WERI-Rb-1 (cell line): ENCODE results near the gene TIMM29.

Experiments
- DNase-seq: peaks from one replicate; pipeline ENCODE4 v3.0.0-alpha.2; 2020
- H3K27ac ChIP-seq: fragments of 250-450 bp; sonication (Bioruptor Pico); 2 replicates; pipeline ENCODE4 v1.5.1; 2020; ENCODE audit warnings: mild to moderate bottlenecking, moderate library complexity
- H3K27me3 ChIP-seq: fragments of 250-450 bp; sonication (Bioruptor Pico); 2 replicates; pipeline ENCODE4 v1.5.1; 2021; ENCODE audit warnings: mild to moderate bottlenecking, low read depth, moderate library complexity; ENCODE audit not compliant: insufficient read depth, severe bottlenecking
- H3K36me3 ChIP-seq: fragments of 250-450 bp; sonication (Bioruptor Pico); 2 replicates; pipeline ENCODE4 v1.5.1; 2020; ENCODE audit warnings: mild to moderate bottlenecking, moderate library complexity
- H3K4me3 ChIP-seq: 2 replicates; pipeline ENCODE4 v1.5.1; 2011; ENCODE audit warnings: low read depth, mild to moderate bottlenecking, control low read depth, low read length
- H3K9me3 ChIP-seq: fragments of 250-450 bp; sonication (Bioruptor Pico); 2 replicates; pipeline ENCODE4 v1.5.1; 2021; ENCODE audit warnings: mild to moderate bottlenecking, moderate library complexity; ENCODE audit not compliant: severe bottlenecking
- TF ChIP-seq, protein P1 (sequence below): IDR thresholded peaks from 2 replicates; pipeline ENCODE4 v1.5.1; 2011; ENCODE audit warnings: low read depth, mild to moderate bottlenecking, control low read depth, inconsistent platforms, low read length

Gene TIMM29

DNA sequence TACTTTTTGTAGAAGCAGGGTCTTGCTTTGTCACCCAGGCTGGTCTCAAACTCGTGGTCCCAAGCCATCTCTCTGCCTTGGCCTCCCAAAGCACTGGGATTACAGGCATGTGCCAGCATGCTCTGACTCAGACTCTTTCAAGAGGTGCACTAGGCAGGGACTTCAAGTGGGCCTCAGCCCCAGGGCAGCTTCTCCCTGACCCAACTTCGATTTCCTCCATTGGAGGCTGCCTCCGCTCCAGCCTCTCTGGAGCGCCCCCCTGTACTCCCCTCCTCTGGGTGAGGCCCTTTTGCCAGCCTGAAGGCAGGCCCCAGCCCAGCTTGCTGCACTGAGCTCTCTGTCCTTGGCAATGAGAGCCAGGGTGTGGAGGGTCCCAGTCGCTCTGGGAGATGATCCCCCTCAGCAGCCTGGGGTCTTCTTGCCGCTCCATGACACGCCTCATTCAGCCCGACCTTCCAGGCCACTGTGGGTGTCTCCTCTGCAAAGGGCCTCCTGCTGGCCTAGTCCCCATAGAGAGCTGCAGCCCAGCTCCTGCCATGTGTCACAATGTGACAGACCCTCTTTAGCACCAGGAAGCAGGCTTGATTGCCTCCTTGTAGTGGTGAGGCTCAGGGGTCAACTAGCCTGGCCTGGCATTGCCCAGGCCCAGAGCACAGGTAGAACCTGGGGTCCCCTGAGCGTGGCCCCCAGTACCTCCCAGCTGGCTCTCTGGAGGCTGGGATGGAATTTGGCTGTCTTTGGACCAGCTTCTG lies 40.8 kb upstream of the TIMM29 start:
- Histone ChIP-seq H3K9me3 (no peaks in the 10 kb centered on the region), H3K27me3 (no peaks in the 10 kb centered on the region), H3K4me3 (peak overlapping the region; percentile 12), H3K27ac (peak overlapping the region; percentile 96), H3K36me3 (peaks cover 17% of the 10 kb centered on the region)
- DNase-seq = peak; percentile 48
- TF ChIP-seq, protein P1, sequence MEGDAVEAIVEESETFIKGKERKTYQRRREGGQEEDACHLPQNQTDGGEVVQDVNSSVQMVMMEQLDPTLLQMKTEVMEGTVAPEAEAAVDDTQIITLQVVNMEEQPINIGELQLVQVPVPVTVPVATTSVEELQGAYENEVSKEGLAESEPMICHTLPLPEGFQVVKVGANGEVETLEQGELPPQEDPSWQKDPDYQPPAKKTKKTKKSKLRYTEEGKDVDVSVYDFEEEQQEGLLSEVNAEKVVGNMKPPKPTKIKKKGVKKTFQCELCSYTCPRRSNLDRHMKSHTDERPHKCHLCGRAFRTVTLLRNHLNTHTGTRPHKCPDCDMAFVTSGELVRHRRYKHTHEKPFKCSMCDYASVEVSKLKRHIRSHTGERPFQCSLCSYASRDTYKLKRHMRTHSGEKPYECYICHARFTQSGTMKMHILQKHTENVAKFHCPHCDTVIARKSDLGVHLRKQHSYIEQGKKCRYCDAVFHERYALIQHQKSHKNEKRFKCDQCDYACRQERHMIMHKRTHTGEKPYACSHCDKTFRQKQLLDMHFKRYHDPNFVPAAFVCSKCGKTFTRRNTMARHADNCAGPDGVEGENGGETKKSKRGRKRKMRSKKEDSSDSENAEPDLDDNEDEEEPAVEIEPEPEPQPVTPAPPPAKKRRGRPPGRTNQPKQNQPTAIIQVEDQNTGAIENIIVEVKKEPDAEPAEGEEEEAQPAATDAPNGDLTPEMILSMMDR = no peak

DNA sequence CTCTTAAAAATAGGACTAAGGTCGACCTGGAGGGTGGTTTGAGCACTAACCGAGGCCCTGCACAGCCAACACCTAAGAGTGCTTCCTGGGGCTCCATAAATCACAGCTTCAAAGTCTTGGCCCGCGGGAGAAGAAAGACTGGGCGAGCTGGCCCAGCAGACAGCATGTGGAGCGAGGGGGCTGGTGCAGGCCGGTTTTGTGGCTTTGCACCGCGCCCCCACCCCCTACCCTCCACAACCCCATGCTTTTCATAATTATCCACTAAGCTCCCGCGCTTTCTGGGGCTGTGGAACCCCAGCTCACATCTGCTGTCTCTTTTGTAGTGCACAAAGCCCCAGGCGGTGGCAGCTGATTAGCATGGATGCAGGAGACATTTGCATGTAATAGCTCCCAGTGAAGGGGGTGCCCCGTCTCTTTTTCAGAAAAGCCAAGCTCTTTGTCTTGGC lies 40.2 kb upstream of the TIMM29 start:
- Histone ChIP-seq H3K9me3 (no peaks in the 10 kb centered on the region), H3K27ac (peak overlapping the region; percentile 96), H3K27me3 (no peaks in the 10 kb centered on the region), H3K36me3 (peaks cover 15% of the 10 kb centered on the region), H3K4me3 (peak overlapping the region; percentile 12)
- DNase-seq = peak; percentile 96
- TF ChIP-seq, protein P1 = no peak

DNA sequence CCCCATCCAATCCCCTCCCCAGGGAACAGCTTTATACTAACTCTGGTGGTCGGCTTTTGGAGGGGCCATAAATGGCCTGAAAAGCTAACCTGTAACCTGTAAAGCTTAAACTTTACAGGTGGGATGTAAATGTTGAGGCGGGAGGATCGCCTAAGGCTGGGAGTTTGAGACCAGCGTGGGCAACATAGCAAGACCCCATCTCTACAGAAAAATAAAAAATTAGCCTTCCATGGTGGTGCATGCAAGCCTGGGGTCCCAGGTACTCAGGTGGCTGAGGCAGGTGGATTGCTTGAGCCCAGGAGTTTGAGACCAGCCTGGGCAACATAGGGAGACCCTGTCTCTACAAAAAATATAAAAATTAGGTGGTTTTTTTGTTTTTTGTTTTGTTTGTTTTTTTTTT lies 38.7 kb upstream of the TIMM29 start:
- H3K9me3 ChIP-seq = no peaks in the 10 kb centered on the region
- H3K36me3 ChIP-seq = peaks cover 17% of the 10 kb centered on the region
- TF ChIP-seq, protein P1 = no peak
- DNase-seq = no peak
- no peaks in the 10 kb centered on the region for H3K27me3 ChIP-seq
- peak overlapping the region; percentile 96 for H3K27ac ChIP-seq
- H3K4me3 ChIP-seq = no peak overlapping the region

DNA sequence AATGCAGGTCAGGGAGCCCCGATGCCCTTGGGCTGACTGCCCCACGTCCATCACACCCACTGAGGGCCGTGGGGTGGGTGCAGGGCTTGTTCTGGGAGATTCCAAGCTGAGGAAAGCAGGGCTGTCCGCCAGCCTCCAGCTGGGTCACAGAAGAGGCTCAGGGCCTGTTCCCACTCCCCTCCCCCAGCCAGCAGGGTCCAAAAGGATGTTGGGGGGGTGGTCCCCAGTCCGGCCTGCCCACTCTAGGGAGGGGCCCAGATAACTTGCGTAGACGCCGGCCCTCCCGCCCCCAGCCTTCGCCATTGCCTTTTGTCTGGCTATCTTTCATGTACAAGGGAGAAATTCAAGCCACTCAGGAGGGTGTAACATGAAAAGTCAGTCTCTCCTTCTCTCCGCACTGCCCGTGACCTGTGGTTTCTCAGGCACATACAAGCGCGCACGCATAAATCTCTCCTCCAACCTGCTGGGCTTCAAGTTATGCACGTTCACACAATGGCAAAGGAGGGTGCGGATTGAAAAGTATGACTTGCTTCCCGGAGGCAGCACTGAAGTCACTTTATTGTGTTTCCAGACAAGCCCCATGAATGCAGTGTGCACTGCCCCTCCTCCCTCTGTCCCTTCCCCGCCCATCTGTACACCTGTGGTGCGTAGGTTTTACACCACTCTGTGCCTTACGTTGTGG lies 37.1 kb upstream of the TIMM29 start:
- Histone ChIP-seq H3K36me3 (peaks cover 20% of the 10 kb centered on the region), H3K9me3 (no peaks in the 10 kb centered on the region), H3K27me3 (no peaks in the 10 kb centered on the region), H3K27ac (peak overlapping the region; percentile 95), H3K4me3 (peak overlapping the region; percentile 3; the same call in 1 of the 2 replicates)
- TF ChIP-seq, protein P1 = no peak
- DNase-seq = peak; percentile 71

DNA sequence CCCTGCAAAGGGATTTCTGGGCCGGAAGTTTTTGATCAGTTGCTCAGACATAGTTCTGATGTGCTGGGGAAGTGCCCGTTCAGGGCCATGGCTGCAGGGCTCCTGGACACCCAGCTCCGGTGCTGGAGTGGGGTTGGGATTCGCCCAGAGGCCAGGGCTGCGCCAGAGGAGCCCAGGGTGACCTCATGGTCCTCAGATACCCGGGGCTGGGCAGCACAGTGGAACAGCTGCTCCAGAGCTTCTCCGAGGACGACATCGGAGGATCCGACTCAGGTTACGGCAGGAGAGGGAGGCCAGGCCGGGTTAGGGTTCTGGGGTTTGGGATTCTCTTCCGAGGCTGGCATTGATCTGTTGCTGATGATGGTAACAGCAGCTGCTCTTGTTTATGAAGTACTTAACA lies 36.4 kb upstream of the TIMM29 start:
- TF ChIP-seq, protein P1 = no peak
- peak overlapping the region; percentile 95 for H3K27ac ChIP-seq
- peaks cover 16% of the 10 kb centered on the region for H3K36me3 ChIP-seq
- peak; percentile 91 for DNase-seq
- H3K4me3 ChIP-seq = peak overlapping the region; percentile 3; the same call in 1 of the 2 replicates
- no peaks in the 10 kb centered on the region for H3K27me3 ChIP-seq
- H3K9me3 ChIP-seq = no peaks in the 10 kb centered on the region
